ENCODE results near the gene HERC2.
"Not testable (repeated sequence)": the region's sequence is repeated elsewhere in the genome, so short reads cannot be mapped to it uniquely, and the experiment has no call there.

DNA sequence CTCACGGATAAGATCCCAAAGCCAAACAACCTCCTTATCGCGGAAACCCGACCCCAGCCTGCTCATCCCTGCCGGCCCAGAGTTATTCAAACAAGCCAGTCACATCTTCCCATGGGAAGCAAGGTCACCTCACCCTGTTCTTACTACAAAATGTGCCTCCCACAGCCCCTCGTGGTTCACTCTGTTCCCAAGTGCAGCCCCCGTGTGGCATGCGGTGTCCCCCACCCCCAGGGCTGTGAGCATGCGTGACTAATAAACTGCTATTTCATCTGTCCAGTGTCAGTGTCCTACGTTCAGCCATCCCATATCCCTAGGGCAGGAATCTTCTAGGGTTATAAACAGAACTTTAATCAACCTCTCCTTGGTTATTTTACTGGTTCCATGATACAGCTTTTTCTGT lies 27.4 kb downstream of the HERC2 start:
- TF ChIP-seq, protein P1, sequence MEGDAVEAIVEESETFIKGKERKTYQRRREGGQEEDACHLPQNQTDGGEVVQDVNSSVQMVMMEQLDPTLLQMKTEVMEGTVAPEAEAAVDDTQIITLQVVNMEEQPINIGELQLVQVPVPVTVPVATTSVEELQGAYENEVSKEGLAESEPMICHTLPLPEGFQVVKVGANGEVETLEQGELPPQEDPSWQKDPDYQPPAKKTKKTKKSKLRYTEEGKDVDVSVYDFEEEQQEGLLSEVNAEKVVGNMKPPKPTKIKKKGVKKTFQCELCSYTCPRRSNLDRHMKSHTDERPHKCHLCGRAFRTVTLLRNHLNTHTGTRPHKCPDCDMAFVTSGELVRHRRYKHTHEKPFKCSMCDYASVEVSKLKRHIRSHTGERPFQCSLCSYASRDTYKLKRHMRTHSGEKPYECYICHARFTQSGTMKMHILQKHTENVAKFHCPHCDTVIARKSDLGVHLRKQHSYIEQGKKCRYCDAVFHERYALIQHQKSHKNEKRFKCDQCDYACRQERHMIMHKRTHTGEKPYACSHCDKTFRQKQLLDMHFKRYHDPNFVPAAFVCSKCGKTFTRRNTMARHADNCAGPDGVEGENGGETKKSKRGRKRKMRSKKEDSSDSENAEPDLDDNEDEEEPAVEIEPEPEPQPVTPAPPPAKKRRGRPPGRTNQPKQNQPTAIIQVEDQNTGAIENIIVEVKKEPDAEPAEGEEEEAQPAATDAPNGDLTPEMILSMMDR (IDR thresholded peaks at IDR 0.05), result not testable (repeated sequence)
- TF ChIP-seq POLR2A (IDR thresholded peaks at IDR 0.05), result not testable (repeated sequence)

Data from uterus (tissue), 2 donors.